ENCODE results near the gene FGF14.

Gene FGF14

GRCh38 chr13:102310691-102311418 is 91.0 kb downstream of the FGF14 start:
- no peak for DNase-seq (ENCODE audit: low read depth)

- DNase-seq (ENCODE audit: low read depth), result no peak
Observed at GRCh38 chr13:102309110-102309509, 92.7 kb downstream of the FGF14 start.

GRCh38 chr13:102302534-102302933 is 99.3 kb downstream of the FGF14 start:
- DNase-seq (ENCODE audit: low read depth), result no peak

- no peak for DNase-seq (ENCODE audit: low read depth)
Observed at GRCh38 chr13:102300379-102300778, 101.5 kb downstream of the FGF14 start.

GRCh38 chr13:102299366-102299765 is 102.5 kb downstream of the FGF14 start:
- DNase-seq (ENCODE audit: low read depth), result no peak

- DNase-seq (ENCODE audit: low read depth), result no peak
Observed at GRCh38 chr13:102298051-102298450, 103.8 kb downstream of the FGF14 start.

GRCh38 chr13:102295316-102296048 is 106.4 kb downstream of the FGF14 start:
- DNase-seq (ENCODE audit: low read depth), result no peak

- no peak for DNase-seq (ENCODE audit: low read depth)
Observed at GRCh38 chr13:102294407-102295018, 107.3 kb downstream of the FGF14 start.

- DNase-seq (ENCODE audit: low read depth), result no peak
Observed at GRCh38 chr13:102293723-102294122, 108.1 kb downstream of the FGF14 start.

- DNase-seq (ENCODE audit: low read depth), result no peak
Observed at GRCh38 chr13:102291587-102292218, 110.1 kb downstream of the FGF14 start.

- DNase-seq (ENCODE audit: low read depth), result no peak
Observed at GRCh38 chr13:102289606-102290005, 112.2 kb downstream of the FGF14 start.

GRCh38 chr13:102286326-102286725 is 115.5 kb downstream of the FGF14 start:
- no peak for DNase-seq (ENCODE audit: low read depth)

GRCh38 chr13:102280366-102280765 is 121.5 kb downstream of the FGF14 start:
- DNase-seq (ENCODE audit: low read depth), result no peak

- no peak for DNase-seq (ENCODE audit: low read depth)
Observed at GRCh38 chr13:102277286-102277685, 124.6 kb downstream of the FGF14 start.

GRCh38 chr13:102276404-102276803 is 125.4 kb downstream of the FGF14 start:
- DNase-seq (ENCODE audit: low read depth), result no peak

GRCh38 chr13:102275969-102276368 is 125.9 kb downstream of the FGF14 start:
- DNase-seq (ENCODE audit: low read depth), result no peak

GRCh38 chr13:102273111-102273510 is 128.7 kb downstream of the FGF14 start:
- DNase-seq (ENCODE audit: low read depth), result no peak

- DNase-seq (ENCODE audit: low read depth), result no peak
Observed at GRCh38 chr13:102267191-102267590, 134.7 kb downstream of the FGF14 start.

- DNase-seq (ENCODE audit: low read depth), result no peak
Observed at GRCh38 chr13:102261809-102262208, 140.0 kb downstream of the FGF14 start.

- DNase-seq (ENCODE audit: low read depth), result no peak
Observed at GRCh38 chr13:102261316-102261715, 140.5 kb downstream of the FGF14 start.

- DNase-seq (ENCODE audit: low read depth), result no peak
Observed at GRCh38 chr13:102260256-102260655, 141.6 kb downstream of the FGF14 start.

- DNase-seq (ENCODE audit: low read depth), result no peak
Observed at GRCh38 chr13:102255409-102255808, 146.4 kb downstream of the FGF14 start.

- no peak for DNase-seq (ENCODE audit: low read depth)
Observed at GRCh38 chr13:102251817-102252216, 150.0 kb downstream of the FGF14 start.
